ENCODE data around the gene PWWP2B. TPM values are rescaled to one million over a fixed set of nuclear protein-coding genes. Genes with fewer than 3 reads are reported as not detected.
A peak's percentile ranks its signal among the peaks of the same experiment; 100 is the strongest.

PWWP2B gene
- total RNA-seq, 4 donors from 2014 or later: 14.5 to 35.4 (median 27.3) TPM

GRCh38 chr10:132465889-132466519 lies 69.0 kb downstream of the PWWP2B start:
- H3K27me3 ChIP-seq: no peaks in the 10 kb centered on the region
- H3K4me1 ChIP-seq: peaks cover 27 to 58% of the 10 kb centered on the region in 2 donors
- TF ChIP-seq POLR2A (IDR thresholded peaks at IDR 0.05) (no peak), CTCF (IDR thresholded peaks at IDR 0.05) (no peak)
- no peak for DNase-seq
- WGBS, 2 donors: 90% methylated on average over 10 to 12 of the region's 20 CpGs
- H3K36me3 ChIP-seq: no peaks in the 10 kb centered on the region
- H3K27ac ChIP-seq: no peak overlapping the region
- no peaks in the 10 kb centered on the region for H3K9me3 ChIP-seq
- H3K4me3 ChIP-seq (replicated peaks in 1 of 3): no peak overlapping the region
- intact Hi-C loops (cut with DNase I): no loop called here

- 86 to 92% methylated on average over 17 to 25 of the region's 29 CpGs for WGBS, 2 donors
- Histone ChIP-seq H3K27ac (peak overlapping the region in 1 of 3 donors; percentile 30), H3K9me3 (no peaks in the 10 kb centered on the region), H3K36me3 (no peaks in the 10 kb centered on the region), H3K4me3 (replicated peaks in 1 of 3) (no peak overlapping the region), H3K4me1 (peaks cover 30 to 64% of the 10 kb centered on the region in 2 donors), H3K27me3 (no peaks in the 10 kb centered on the region)
- intact Hi-C loops (cut with DNase I): no loop called here
- TF ChIP-seq POLR2A (IDR thresholded peaks at IDR 0.05): no peak
- TF ChIP-seq CTCF (IDR thresholded peaks at IDR 0.05): no peak
- DNase-seq: peak; percentile 40 to 42
Observed at GRCh38 chr10:132466520-132467463, 69.8 kb downstream of the PWWP2B start.

Other genes with a start within 250 kb of the PWWP2B start
- gene DPYSL4, start 210.3 kb upstream of the PWWP2B start, total RNA-seq: 1 to 10 TPM in 1 of 4 donors, under 1 TPM in 3; 0.54 to 1.5 (median 0.81) TPM
- gene STK32C, start 89.2 kb upstream of the PWWP2B start, total RNA-seq: 1 to 10 TPM; 3.3 to 5.7 (median 3.5) TPM
- gene LRRC27, start 65.0 kb upstream of the PWWP2B start, total RNA-seq: 10 to 100 TPM; 14.0 to 24.4 (median 19.4) TPM
- gene INPP5A, start 140.6 kb downstream of the PWWP2B start, total RNA-seq: 10 to 100 TPM; 30.4 to 75.8 (median 41.1) TPM